Activated T-cell treated with anti-CD3 and anti-CD28 coated beads, Interleukin-2, amount 50 U/mL, for 4 hours (primary cell): Measurements from ENCODE around the gene PEX16. TPM values are rescaled to one million over a fixed set of nuclear protein-coding genes. Genes with fewer than 3 reads are reported as not detected.

ENCODE experiments used
- ATAC-seq, 2 donors: fragments of 200-7000 bp; cut with Tn5 transposase; one replicate each; pipeline ENCODE4 v1.10.0; 2021
- DNase-seq: peaks from one replicate; pipeline ENCODE4 v3.0.0-alpha.2; 2020
- H3K27me3 Mint-ChIP-seq: one replicate; pipeline ENCODE4 v1.8.0; 2021; ENCODE audit warnings: low read depth, mixed read lengths
- H3K36me3 Mint-ChIP-seq: one replicate; pipeline ENCODE4 v1.8.0; 2022; ENCODE audit warnings: mixed read lengths; ENCODE audit not compliant: insufficient read depth
- H3K4me1 Mint-ChIP-seq: one replicate; pipeline ENCODE4 v1.8.0; 2021; ENCODE audit warnings: low read depth, mixed read lengths
- H3K4me3 Mint-ChIP-seq: one replicate; pipeline ENCODE4 v1.8.0; 2021; ENCODE audit warnings: mild to moderate bottlenecking, moderate library complexity, mixed read lengths
- H3K9me3 Mint-ChIP-seq: one replicate; pipeline ENCODE4 v1.8.0; 2021; ENCODE audit warnings: mixed read lengths
- total RNA-seq, 3 donors: library from RNA; stranded (reverse); gene quantifications; one replicate each; pipeline ENCODE4 v1.2.1, GENCODE V29; 2021

Gene PEX16
- total RNA-seq, 3 donors from 2014 or later, result 44.6 to 52.6 (median 50.7) TPM

DNA sequence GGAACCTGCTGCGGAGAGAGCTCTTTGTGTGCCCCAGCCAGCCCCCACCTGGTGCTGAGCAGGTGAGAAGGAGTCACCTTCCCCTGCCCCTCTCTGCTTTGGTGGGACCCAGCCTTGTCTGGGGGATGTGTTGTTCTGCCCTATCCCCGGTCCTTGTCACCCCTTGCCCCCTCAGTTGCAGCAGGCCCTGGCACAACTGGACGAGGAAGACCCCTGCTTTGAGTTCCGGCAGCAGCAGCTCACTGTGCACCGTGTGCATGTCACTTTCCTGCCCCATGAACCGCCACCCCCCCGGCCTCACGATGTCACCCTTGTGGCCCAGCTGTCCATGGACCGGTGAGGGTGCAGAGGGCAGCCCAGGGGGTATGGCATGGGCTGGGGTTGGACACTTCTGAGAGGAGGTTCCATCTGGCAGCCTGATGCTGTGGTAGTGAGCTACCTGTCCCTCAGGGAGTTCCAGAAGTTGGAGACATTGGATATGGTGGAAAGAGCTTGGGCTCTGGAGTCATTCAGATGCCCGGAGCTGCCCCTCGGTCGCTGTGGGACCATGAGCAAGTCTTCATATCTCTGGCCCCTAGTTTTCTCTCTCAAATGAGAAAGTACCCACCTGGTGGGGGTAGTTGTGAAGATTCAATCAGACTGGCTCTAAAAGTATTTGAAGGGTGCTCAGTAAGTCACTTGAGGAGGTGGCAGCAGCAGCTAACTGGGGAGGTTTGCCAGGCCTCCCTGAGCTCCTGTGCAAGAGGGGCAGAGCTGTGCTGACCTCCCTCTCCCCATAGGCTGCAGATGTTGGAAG, 9.1 kb upstream of the PEX16 start:
- Mint-ChIP-seq H3K4me1 (peaks cover 44% of the 10 kb centered on the region), H3K27me3 (peaks cover 9% of the 10 kb centered on the region), H3K4me3 (no peak overlapping the region), H3K36me3 (peaks cover 4% of the 10 kb centered on the region), H3K9me3 (no peaks in the 10 kb centered on the region)
- DNase-seq, result no peak
- ATAC-seq, result no peak

GRCh38 chr11:45926001-45926401, 8.3 kb upstream of the PEX16 start:
- H3K36me3 Mint-ChIP-seq, result no peaks in the 10 kb centered on the region
- H3K4me3 Mint-ChIP-seq, result no peak overlapping the region
- H3K27me3 Mint-ChIP-seq, result peaks cover 14% of the 10 kb centered on the region
- H3K4me1 Mint-ChIP-seq, result peaks cover 40% of the 10 kb centered on the region
- no peak for DNase-seq
- no peaks in the 10 kb centered on the region for H3K9me3 Mint-ChIP-seq
- no peak for ATAC-seq

DNA sequence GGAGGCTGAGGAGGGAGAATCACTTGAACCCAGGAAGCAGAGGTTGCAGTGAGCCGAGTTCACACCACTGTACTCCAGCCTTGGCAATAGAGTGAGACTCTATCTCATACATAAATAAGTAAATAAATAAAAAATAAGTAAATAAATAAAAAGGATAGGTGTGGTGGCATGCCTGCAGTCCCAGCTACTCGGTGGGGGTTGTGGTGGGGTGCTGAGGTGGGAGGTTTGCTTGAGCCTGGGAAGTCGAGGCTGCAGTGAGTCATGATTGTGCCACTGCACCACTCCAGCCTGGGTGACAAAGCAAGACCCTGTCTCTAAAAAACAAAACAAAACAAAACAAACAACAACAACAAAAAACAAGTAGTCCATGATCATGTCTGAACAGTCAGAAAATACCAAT, 7.9 kb upstream of the PEX16 start:
- DNase-seq (no peak), ATAC-seq (no peak)
- Mint-ChIP-seq H3K9me3 (no peaks in the 10 kb centered on the region), H3K4me3 (no peak overlapping the region), H3K36me3 (no peaks in the 10 kb centered on the region), H3K4me1 (peaks cover 36% of the 10 kb centered on the region), H3K27me3 (peaks cover 14% of the 10 kb centered on the region)

DNA sequence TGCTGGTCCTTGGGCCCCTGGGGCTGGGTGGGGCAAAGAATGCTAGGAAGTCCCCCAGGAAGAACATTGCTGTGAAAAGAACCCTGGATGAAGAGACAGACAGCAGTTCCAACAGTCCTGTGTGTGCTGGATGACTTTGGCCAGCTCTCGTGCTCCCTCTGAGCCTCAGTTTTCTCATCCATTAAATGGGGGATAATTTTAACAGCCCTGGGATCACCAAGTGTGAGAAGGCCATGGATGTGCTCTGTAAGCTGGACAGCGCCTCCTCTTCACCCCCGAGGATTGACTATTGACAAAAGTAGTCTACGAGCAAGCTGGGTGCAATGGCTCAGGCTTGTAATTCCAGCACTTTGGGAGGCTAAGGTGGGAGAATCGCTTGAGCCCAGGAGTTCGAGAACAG, 7.2 kb upstream of the PEX16 start:
- peak overlapping the region; percentile 68 for H3K4me3 Mint-ChIP-seq
- DNase-seq (no peak), ATAC-seq (no peak)
- H3K4me1 Mint-ChIP-seq, result peaks cover 34% of the 10 kb centered on the region
- peaks cover 14% of the 10 kb centered on the region for H3K27me3 Mint-ChIP-seq
- H3K9me3 Mint-ChIP-seq, result no peaks in the 10 kb centered on the region
- H3K36me3 Mint-ChIP-seq, result no peaks in the 10 kb centered on the region

- peaks cover 34% of the 10 kb centered on the region for H3K4me1 Mint-ChIP-seq
- H3K9me3 Mint-ChIP-seq, result no peaks in the 10 kb centered on the region
- DNase-seq (no peak), ATAC-seq (no peak)
- no peaks in the 10 kb centered on the region for H3K36me3 Mint-ChIP-seq
- H3K27me3 Mint-ChIP-seq, result peaks cover 14% of the 10 kb centered on the region
- peak overlapping the region; percentile 68 for H3K4me3 Mint-ChIP-seq
Measured at GRCh38 chr11:45924036-45924915, 6.6 kb upstream of the PEX16 start.

- no peak for ATAC-seq
- DNase-seq, result no peak
- Mint-ChIP-seq H3K4me3 (peak within 1 kb of the TSS; percentile 78), H3K36me3 (no peaks in the 10 kb centered on the region), H3K27me3 (peaks cover 14% of the 10 kb centered on the region), H3K9me3 (no peaks in the 10 kb centered on the region), H3K4me1 (peaks cover 36% of the 10 kb centered on the region)
Measured at GRCh38 chr11:45922425-45923082, 4.9 kb upstream of the PEX16 start, which contains the start of gene LARGE2. LARGE2 (plus strand) TSS chr11:45922656; CDS start chr11:45922883, 227 bp downstream.

DNA sequence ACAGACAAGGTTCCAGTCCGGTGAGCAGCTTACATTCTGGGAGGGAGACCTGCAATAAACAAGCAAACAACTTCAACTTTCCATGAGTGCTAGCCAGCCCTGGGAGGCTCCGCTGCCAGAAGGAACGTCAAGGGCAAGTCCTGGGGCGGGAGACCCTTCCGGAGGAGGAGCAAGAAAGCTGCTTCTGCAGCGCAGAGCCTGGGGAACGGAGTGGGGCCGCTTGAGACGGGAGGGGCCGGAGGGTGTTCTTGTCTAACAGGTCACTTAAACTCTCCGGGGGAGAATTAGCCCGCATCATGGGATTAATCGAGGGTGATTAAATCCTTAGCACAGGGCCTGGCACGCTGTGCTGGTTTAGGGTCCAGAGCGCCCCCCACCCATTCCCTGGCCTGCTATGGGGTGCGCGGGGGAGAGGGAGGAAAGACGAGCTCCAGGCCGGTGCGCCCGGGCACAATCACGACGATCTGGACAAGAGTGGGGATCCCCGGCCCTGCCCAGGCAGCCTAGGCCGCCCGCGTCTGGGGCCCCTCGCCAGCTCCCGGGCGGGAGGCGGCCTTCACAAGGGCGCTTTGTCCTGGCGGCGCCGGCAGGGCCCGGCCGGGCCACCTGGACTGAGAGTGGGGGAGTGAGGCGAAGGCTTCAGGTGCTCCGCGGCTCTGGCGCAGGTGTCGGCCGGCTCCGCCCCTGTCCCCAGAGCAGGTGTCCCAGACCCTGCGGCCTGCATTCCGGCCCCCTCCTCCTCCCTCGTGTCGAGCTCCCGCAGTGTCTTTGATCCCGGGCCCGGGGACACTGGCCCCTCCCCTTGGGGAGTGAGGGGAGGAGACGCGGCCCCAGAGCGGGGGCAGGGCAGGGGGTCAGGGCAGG, 4.1 kb upstream of the PEX16 start:
- H3K27me3 Mint-ChIP-seq, result peaks cover 14% of the 10 kb centered on the region
- peak overlapping the region; percentile 70 for H3K4me3 Mint-ChIP-seq
- ATAC-seq, result no peak
- peaks cover 34% of the 10 kb centered on the region for H3K4me1 Mint-ChIP-seq
- DNase-seq, result no peak
- H3K36me3 Mint-ChIP-seq, result no peaks in the 10 kb centered on the region
- H3K9me3 Mint-ChIP-seq, result no peaks in the 10 kb centered on the region

DNA sequence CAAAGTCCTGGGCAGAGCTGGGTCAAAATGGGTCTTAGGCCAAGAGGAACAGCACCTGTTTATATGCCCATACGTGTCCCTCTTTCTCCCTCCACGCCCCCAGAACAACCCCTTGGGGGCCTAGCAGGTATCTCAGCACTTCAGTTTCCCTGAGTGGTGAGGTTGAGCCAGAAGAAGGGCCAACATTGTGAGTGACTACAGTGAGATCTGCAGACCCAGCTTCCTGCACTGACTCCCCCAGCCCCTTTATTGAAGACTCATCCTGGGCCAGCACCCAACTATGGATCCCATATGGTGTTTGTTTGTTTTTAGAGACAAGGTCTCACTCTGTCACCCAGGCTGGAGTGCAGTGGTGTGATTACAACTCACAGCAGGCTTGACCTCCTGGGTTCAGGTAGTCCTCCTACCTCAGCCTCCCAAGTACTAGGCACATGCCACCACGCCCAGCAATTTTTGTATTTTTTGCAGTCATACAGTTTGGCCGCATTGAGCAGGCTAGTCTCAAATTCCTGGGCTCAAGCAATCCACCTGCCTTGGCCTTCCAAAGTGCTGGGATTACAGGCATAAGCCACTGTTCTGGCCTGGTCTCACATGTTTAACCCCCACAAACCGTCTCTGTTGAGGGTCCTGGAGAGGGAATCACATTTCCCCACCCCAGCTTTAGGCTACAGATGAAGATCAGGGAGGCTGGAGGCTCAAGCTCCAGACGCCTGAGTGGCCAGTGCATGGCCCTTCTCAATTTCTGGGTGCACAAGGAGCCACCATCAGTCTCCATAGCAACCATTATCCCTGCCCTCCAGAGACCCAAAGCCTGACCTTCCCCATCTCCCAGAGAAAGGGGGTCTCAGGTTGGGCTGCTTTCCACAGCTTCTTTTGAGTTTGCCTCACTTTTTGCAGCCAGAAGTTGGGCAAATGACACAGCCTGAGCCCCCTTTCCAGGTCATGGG, 3.1 kb upstream of the PEX16 start:
- Mint-ChIP-seq H3K4me1 (peaks cover 43% of the 10 kb centered on the region), H3K27me3 (peaks cover 14% of the 10 kb centered on the region), H3K36me3 (no peaks in the 10 kb centered on the region), H3K4me3 (peak overlapping the region; percentile 70), H3K9me3 (no peaks in the 10 kb centered on the region)
- ATAC-seq, result no peak
- no peak for DNase-seq

DNA sequence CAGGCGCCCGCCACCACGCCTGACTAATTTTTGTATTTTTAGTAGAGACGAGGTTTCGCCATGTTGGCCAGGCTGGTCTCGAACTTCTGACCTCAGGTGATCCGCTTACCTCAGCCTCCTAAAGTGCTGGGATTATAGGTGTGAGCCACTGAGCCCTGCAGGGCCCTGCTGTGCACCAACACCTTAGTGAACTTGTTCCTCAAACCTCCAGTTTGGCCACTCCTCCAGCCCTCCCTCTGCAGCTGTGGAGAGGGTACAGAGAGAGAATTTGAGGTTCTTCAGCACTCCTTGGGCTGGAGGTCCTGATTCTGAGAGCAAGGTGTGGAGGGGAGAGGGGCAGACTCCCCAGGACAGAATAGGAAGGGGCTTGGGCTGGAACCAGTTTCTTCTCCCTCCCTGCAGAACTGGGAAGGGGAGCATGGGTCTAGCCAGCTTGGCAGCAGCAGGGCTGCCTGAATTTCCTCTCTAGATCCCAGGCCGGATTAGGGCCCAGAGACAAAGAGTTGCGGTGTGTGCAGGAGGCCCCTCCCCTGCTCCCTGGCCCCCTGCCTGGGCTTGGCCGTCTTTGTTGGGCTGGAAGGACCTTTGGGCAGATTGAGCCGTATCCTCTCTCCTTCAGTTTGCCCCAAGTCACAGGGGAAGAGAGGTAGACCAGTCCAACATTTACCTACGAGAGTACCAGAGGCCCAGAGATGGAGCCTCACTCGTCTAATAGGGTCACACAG, 2.3 kb upstream of the PEX16 start:
- H3K4me1 Mint-ChIP-seq, result peaks cover 47% of the 10 kb centered on the region
- peak overlapping the region; percentile 96 for H3K4me3 Mint-ChIP-seq
- no peak for ATAC-seq
- peaks cover 14% of the 10 kb centered on the region for H3K27me3 Mint-ChIP-seq
- H3K9me3 Mint-ChIP-seq, result no peaks in the 10 kb centered on the region
- H3K36me3 Mint-ChIP-seq, result peaks cover 2% of the 10 kb centered on the region
- DNase-seq, result no peak

DNA sequence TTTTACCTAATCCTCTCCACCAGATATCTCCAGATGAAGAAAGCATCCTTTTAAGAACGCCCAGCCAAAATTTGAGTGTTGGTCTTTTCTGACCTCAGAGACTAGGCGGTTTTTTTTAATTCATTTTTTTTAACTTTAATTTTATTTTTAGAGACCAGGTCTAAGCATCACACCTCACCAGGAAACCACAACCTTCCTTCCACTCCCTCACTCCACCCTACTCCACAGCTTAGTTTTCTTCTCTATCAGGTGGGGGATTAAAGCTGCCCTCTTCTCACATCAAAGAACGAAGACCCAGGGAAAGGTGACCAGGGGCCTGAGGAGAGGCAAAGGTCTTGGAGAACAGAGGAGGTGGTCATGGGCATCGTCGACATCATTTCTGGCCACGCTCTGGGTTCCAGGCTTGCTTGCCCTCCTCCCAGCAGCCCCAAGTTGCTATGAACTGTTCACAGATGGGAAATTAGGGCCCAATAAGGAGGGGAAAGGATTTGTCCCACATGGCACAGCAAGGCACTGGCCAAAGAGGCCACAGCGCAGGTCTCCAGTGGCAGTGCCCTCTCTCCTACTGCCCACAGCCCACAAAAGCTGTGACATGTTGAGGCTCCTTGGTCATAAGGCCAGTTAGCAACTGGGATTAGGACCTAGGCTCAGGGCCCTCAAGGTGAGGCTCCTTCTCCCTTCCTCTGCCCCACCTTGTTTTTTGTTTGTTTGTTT, 1.4 kb upstream of the PEX16 start:
- H3K9me3 Mint-ChIP-seq, result no peaks in the 10 kb centered on the region
- H3K4me3 Mint-ChIP-seq, result peak overlapping the region; percentile 96
- no peak for DNase-seq
- H3K4me1 Mint-ChIP-seq, result peaks cover 45% of the 10 kb centered on the region
- H3K27me3 Mint-ChIP-seq, result peaks cover 10% of the 10 kb centered on the region
- no peak for ATAC-seq
- peaks cover 5% of the 10 kb centered on the region for H3K36me3 Mint-ChIP-seq

GRCh38 chr11:45918331-45918941, 759 bp upstream of the PEX16 start:
- peak; percentile 38 for DNase-seq
- Mint-ChIP-seq H3K36me3 (peaks cover 9% of the 10 kb centered on the region), H3K4me1 (peaks cover 43% of the 10 kb centered on the region), H3K27me3 (peaks cover 8% of the 10 kb centered on the region), H3K4me3 (peak overlapping the region; percentile 96), H3K9me3 (no peaks in the 10 kb centered on the region)
- ATAC-seq, result peak; percentile 25 to 30

- H3K9me3 Mint-ChIP-seq, result no peaks in the 10 kb centered on the region
- peaks cover 5% of the 10 kb centered on the region for H3K27me3 Mint-ChIP-seq
- peak overlapping the region; percentile 96 for H3K4me3 Mint-ChIP-seq
- H3K4me1 Mint-ChIP-seq, result peaks cover 40% of the 10 kb centered on the region
- ATAC-seq, result no peak
- DNase-seq, result no peak
- H3K36me3 Mint-ChIP-seq, result peaks cover 9% of the 10 kb centered on the region
Measured at GRCh38 chr11:45917286-45917622, 423 bp downstream of the PEX16 start.
